GM12878 (cell line): ENCODE results near the gene OR2T3. TPM values are rescaled to one million over a fixed set of nuclear protein-coding genes. Genes with fewer than 3 reads are reported as not detected.
"Not testable (repeated sequence)": the region's sequence is repeated elsewhere in the genome, so short reads cannot be mapped to it uniquely, and the experiment has no call there.

Experiments used
- ATAC-seq: fragments of 200-7000 bp; cut with Tn5 transposase; 3 replicates; pipeline ENCODE4 v1.9.1; 2020; ENCODE audit warnings: mild to moderate bottlenecking, moderate library complexity
- BruUV-seq: library from RNA; stranded (reverse); fragments of 400-500 nt; replicated peaks from 2 replicates; lab custom pipeline; 2021; lab: Mats Ljungman, UMichigan
- CTCF ChIA-PET: fragments of 300-600 bp; sonication (Branson Sonifier 250); formaldehyde crosslinking; extraction: SDS; loops from one replicate; lab custom pipeline; 2021; ENCODE audit warnings: inconsistent platforms; lab: Yijun Ruan, JAX
- POLR2A ChIA-PET: fragments of 350-600 bp; formaldehyde crosslinking; extraction: SDS; loops from one replicate; lab custom pipeline; 2021; ENCODE audit warnings: inconsistent platforms; lab: Charles Lee
- RAD21 ChIA-PET: fragments of 300-600 bp; sonication (Branson Sonifier 250); formaldehyde crosslinking; loops from one replicate; lab custom pipeline; 2023; ENCODE audit warnings: antibody characterized with exemption; ENCODE audit not compliant: unreplicated experiment; lab: Charles Lee
- SMC1A ChIA-PET: fragments of 300-600 bp; sonication (Branson Sonifier 250); formaldehyde crosslinking; loops from one replicate; lab custom pipeline; 2023; ENCODE audit not compliant: unreplicated experiment, uncharacterized antibody; lab: Charles Lee
- DNase-seq: peaks from one replicate; pipeline ENCODE4 v3.0.0-alpha.2; 2011; ENCODE audit warnings: low read depth, low spot score
- FAIRE-seq: peaks from 3 replicates; lab custom pipeline; 2011; peaks lifted over from hg19 to GRCh38; lab: Jason Lieb, UNC
- H2AFZ ChIP-seq: 2 replicates; pipeline ENCODE4 v1.6.0; 2011; ENCODE audit warnings: low read depth, low read length, control low read depth; ENCODE audit not compliant: control insufficient read depth
- H3K27ac ChIP-seq: 2 replicates; pipeline ENCODE4 v1.5.1; 2011; ENCODE audit warnings: control low read depth; ENCODE audit not compliant: control insufficient read depth, insufficient read depth
- H3K27me3 ChIP-seq, 2 experiments: replicated peaks in 1 of 2; 2 replicates each; pipeline versions ENCODE4 v1.6.0 to v1.6.1; 2011; ENCODE audit warnings: low read length in 1 of 2; ENCODE audit not compliant: control insufficient read depth in 2 of 2, insufficient read depth in 2 of 2
- H3K36me3 ChIP-seq, 2 experiments: 2 replicates each; pipeline ENCODE4 v1.5.1; 2011; ENCODE audit warnings: low read length in 1 of 2; ENCODE audit not compliant: control insufficient read depth in 2 of 2, insufficient read depth in 2 of 2
- H3K4me1 ChIP-seq: 2 replicates; pipeline ENCODE4 v1.6.1; 2011; ENCODE audit warnings: mild to moderate bottlenecking, low read length, moderate library complexity, mixed read lengths; ENCODE audit not compliant: control insufficient read depth, insufficient read depth
- H3K4me2 ChIP-seq: 2 replicates; pipeline ENCODE4 v1.6.0; 2011; ENCODE audit warnings: control low read depth; ENCODE audit not compliant: control insufficient read depth, insufficient read depth
- H3K4me3 ChIP-seq: fragments of 200-600 bp; sonication (generic); 2 replicates; pipeline ENCODE4 v1.5.1; 2016
- H3K79me2 ChIP-seq: 2 replicates; pipeline ENCODE4 v1.6.0; 2011; ENCODE audit warnings: low read length; ENCODE audit not compliant: control insufficient read depth, insufficient read depth
- H3K9ac ChIP-seq: 2 replicates; pipeline ENCODE4 v1.8.0; 2011; ENCODE audit warnings: low read length, control low read depth, mixed read lengths; ENCODE audit not compliant: control insufficient read depth, insufficient read depth
- H3K9me3 ChIP-seq: replicated peaks from 3 replicates; pipeline ENCODE4 v1.5.1; 2011; ENCODE audit warnings: mild to moderate bottlenecking, low read length; ENCODE audit not compliant: control insufficient read depth, insufficient read depth
- H4K20me1 ChIP-seq: 2 replicates; pipeline ENCODE4 v1.6.0; 2011; ENCODE audit not compliant: control insufficient read depth, insufficient read depth
- RUNX3 ChIP-seq: IDR thresholded peaks from 2 replicates; pipeline ENCODE4 v1.6.1; 2012; ENCODE audit warnings: low read length, inconsistent platforms
- WGBS: methylation state at CpG from one replicate; pipeline ENCODE4 v1.1.6; 2016; ENCODE audit warnings: low lambda C conversion rate; ENCODE audit not compliant: insufficient replicate concordance, insufficient coverage; ENCODE audit errors: missing lambda C conversion rate; 5-methylcytosine and 5-hydroxymethylcytosine counted together
- in situ Hi-C: fragments of 300-500 bp; cut with MboI; formaldehyde crosslinking; loops from 9 replicates; pipeline ENCODE4 v1.14.3; 2018; ENCODE audit warnings: mixed read lengths
- intact Hi-C: fragments of 100-400 bp; cut with micrococcal nuclease; formaldehyde crosslinking; loops from one replicate; pipeline ENCODE4 v1.14.2; 2022; ENCODE audit not compliant: unreplicated experiment
- polyA plus RNA-seq, 11 experiments: library from polyadenylated mRNA; depleted of rRNA in 4 of 11; unstranded in 6 of 11; stranded (reverse) in 5 of 11; fragments of >200 nt; fragmentation: Nextera tagmentation in 4 of 11; fragmentation: Illumina TruSeq in 1 of 11; extraction: Ambion mirVana in 4 of 11; extraction: Trizol in 1 of 11; gene quantifications; 1 replicate in 1 of 11; 2 replicates in 10 of 11; pipeline versions ENCODE4 v1.2.1 to v1.2.3, GENCODE V29; 2011 to 2016; ENCODE audit warnings: inconsistent platforms in 2 of 11, missing spikeins in 2 of 11, low read depth in 1 of 11
- total RNA-seq, 4 experiments: library from RNA; depleted of rRNA in 3 of 4; stranded (reverse); fragments of >200 nt in 3 of 4; fragmentation: Illumina TruSeq in 1 of 4; extraction: Trizol in 1 of 4; gene quantifications; 2 replicates each; pipeline versions ENCODE4 v1.2.1 to v1.2.3, GENCODE V29; 2013 to 2021
- TF ChIP-seq, protein P1 (sequence below): fragments of 450-650 bp; IDR thresholded peaks from 2 replicates; pipeline ENCODE4 v1.6.1; 2017; ENCODE audit warnings: mild to moderate bottlenecking, moderate library complexity

OR2T3 gene
- total and polyA plus RNA-seq, 10 of the 15 experiments (the other 5 are each of a cell fraction or from before 2014, with no cell fraction given), result 2.0 to 23.3 (median 7.2) TPM

DNA sequence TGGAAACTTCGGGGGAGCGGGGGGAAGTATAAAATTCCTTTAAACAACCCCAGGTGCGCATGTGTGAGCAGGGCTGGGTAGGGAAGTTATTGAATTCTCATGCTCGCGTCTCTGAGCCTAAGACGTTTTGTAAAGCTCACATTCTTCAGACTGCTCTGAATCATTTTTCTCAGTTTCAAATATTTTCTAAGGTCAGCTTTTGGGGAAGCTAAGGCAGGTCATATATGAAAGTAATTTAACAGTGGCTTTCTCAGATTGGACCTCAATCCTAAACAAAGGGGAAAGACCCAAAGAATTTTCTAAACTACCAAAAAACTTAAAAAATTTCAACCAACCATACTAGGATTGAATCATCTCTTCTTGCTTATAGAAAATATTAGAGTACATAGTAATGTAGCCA, 38.2 kb upstream of the OR2T3 start:
- H2AFZ ChIP-seq, H3K36me3 ChIP-seq, H3K27me3 ChIP-seq, H3K9ac ChIP-seq, FAIRE-seq, H4K20me1 ChIP-seq, H3K79me2 ChIP-seq, BruUV-seq, H3K4me3 ChIP-seq, H3K9me3 ChIP-seq, intact Hi-C loops, DNase-seq, CTCF ChIA-PET: not testable (repeated sequence)
- RAD21 ChIA-PET, result interaction anchor here (0.9 to 1.4 kb wide), 2 partner anchors 222 to 252 kb away, joined by 3 to 8 read pairs; no protein-coding TSS in a partner anchor
- POLR2A ChIA-PET, result interaction anchor here (1.0 kb wide), 1 partner anchor 223 kb away, joined by 3 read pairs; no protein-coding TSS in a partner anchor
- SMC1A ChIA-PET, result interaction anchor here (1.4 kb wide), 1 partner anchor 222 kb away, joined by 3 read pairs; no protein-coding TSS in a partner anchor
- WGBS, result 0% methylated on average over 4 of the region's 6 CpGs
- ATAC-seq, result peak; percentile 38
- peak; percentile 25; the same call in 1 of the 2 replicates for TF ChIP-seq RUNX3
- peak overlapping the region; percentile 22; the same call in 1 of the 2 replicates for H3K4me2 ChIP-seq
- peak overlapping the region; percentile 61; the same call in 1 of the 2 replicates for H3K27ac ChIP-seq
- in situ Hi-C loops, result loop anchor here (25.0 kb wide), 1 partner anchor 1073 kb away; no protein-coding TSS in a partner anchor
- peaks cover 14% of the 10 kb centered on the region for H3K4me1 ChIP-seq

DNA sequence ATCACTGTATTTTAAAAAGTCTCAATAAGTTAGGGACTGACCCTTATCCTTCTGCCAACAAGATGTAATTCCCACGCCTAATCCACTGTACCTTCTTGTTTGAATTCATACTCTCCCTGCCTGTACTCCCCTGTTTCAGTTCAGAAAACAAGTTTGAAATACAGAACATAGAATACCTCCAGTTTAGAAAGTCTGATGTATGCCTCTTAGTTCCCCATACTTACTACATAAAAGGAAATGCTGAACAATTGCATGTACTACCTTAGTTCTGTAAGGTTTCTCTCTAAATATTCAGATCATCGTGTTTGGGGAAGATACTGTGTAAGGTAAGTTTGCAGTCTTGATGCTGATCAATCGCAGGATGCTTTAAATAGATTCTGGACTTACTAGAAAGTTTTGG, 36.8 kb upstream of the OR2T3 start:
- BruUV-seq, H3K27me3 ChIP-seq, H3K36me3 ChIP-seq, H3K4me3 ChIP-seq, H3K4me2 ChIP-seq, POLR2A ChIA-PET, H2AFZ ChIP-seq, H3K9me3 ChIP-seq, intact Hi-C loops, H3K79me2 ChIP-seq, H4K20me1 ChIP-seq, H3K9ac ChIP-seq, DNase-seq, CTCF ChIA-PET: not testable (repeated sequence)
- FAIRE-seq (peak; percentile 72), ATAC-seq (peak; percentile 57)
- in situ Hi-C loops, result loop anchor here (25.0 kb wide), 1 partner anchor 1074 kb away; no protein-coding TSS in a partner anchor
- H3K27ac ChIP-seq, result peak overlapping the region; percentile 37; the same call in 1 of the 2 replicates
- TF ChIP-seq, protein P1, sequence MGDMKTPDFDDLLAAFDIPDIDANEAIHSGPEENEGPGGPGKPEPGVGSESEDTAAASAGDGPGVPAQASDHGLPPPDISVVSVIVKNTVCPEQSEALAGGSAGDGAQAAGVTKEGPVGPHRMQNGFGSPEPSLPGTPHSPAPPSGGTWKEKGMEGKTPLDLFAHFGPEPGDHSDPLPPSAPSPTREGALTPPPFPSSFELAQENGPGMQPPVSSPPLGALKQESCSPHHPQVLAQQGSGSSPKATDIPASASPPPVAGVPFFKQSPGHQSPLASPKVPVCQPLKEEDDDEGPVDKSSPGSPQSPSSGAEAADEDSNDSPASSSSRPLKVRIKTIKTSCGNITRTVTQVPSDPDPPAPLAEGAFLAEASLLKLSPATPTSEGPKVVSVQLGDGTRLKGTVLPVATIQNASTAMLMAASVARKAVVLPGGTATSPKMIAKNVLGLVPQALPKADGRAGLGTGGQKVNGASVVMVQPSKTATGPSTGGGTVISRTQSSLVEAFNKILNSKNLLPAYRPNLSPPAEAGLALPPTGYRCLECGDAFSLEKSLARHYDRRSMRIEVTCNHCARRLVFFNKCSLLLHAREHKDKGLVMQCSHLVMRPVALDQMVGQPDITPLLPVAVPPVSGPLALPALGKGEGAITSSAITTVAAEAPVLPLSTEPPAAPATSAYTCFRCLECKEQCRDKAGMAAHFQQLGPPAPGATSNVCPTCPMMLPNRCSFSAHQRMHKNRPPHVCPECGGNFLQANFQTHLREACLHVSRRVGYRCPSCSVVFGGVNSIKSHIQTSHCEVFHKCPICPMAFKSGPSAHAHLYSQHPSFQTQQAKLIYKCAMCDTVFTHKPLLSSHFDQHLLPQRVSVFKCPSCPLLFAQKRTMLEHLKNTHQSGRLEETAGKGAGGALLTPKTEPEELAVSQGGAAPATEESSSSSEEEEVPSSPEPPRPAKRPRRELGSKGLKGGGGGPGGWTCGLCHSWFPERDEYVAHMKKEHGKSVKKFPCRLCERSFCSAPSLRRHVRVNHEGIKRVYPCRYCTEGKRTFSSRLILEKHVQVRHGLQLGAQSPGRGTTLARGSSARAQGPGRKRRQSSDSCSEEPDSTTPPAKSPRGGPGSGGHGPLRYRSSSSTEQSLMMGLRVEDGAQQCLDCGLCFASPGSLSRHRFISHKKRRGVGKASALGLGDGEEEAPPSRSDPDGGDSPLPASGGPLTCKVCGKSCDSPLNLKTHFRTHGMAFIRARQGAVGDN, result 0 out of 2 replicates have a peak, but pooled peaks have one; percentile 24
- SMC1A ChIA-PET, result interaction anchor here (0.8 to 1.2 kb wide), 2 partner anchors 26 to 32 kb away, joined by 3 read pairs; no protein-coding TSS in a partner anchor
- RAD21 ChIA-PET, result interaction anchor here (1.0 kb wide), 1 partner anchor 220 kb away, joined by 3 read pairs; no protein-coding TSS in a partner anchor
- peaks cover 14% of the 10 kb centered on the region for H3K4me1 ChIP-seq
- WGBS, result 15% methylated on average over 3 of the region's 3 CpGs
